Regular cardiac myocyte (primary cell): Measurements from ENCODE around the gene ZMYM4. TPM values are rescaled to one million over a fixed set of nuclear protein-coding genes. Genes with fewer than 3 reads are reported as not detected.

Source experiments
- total RNA-seq: library from RNA; depleted of rRNA; stranded (reverse); fragments of >200 nt; gene quantifications from 2 replicates; pipeline ENCODE4 v1.2.3, GENCODE V29; 2014

The ZMYM4 gene
- total RNA-seq, result 33.0 and 33.4 TPM in 2 replicates

GRCh38 chr1:35268282-35269200 is at the start of gene ZMYM4:
Gene ZMYM4, plus strand, starts transcription at chr1:35268709. Its CDS starts 338 bp downstream, at chr1:35269047.

Other genes with a start within 250 kb of the ZMYM4 start
- 11.5 and 16.3 TPM in 2 replicates for gene ZMYM6, start 236.8 kb upstream of the ZMYM4 start, total RNA-seq
- gene ZMYM1, start 189.3 kb upstream of the ZMYM4 start, total RNA-seq, result 25.4 and 26.8 TPM in 2 replicates
- 68.8 and 276 TPM in 2 replicates for gene SFPQ, start 75.6 kb upstream of the ZMYM4 start, total RNA-seq